Kidney epithelial cell (primary cell): ENCODE measurements around the gene FCMR. TPM values are rescaled to one million over a fixed set of nuclear protein-coding genes. Genes with fewer than 3 reads are reported as not detected.

ENCODE experiments used
- DNase-seq: peaks from one replicate; pipeline ENCODE4 v3.0.0-alpha.2; 2010; ENCODE audit warnings: low read depth
- H3K27me3 ChIP-seq: 2 replicates; pipeline ENCODE4 v1.6.0; 2011; ENCODE audit warnings: low read length; ENCODE audit not compliant: control insufficient read depth, insufficient read depth
- H3K36me3 ChIP-seq: 2 replicates; pipeline ENCODE4 v1.5.1; 2011; ENCODE audit warnings: low read length; ENCODE audit not compliant: control insufficient read depth, insufficient read depth
- H3K4me3 ChIP-seq: 2 replicates; pipeline ENCODE4 v1.5.1; 2011; ENCODE audit warnings: low read depth, mild to moderate bottlenecking, control low read depth, low read length
- CTCF ChIP-seq: IDR thresholded peaks from 2 replicates; pipeline ENCODE4 v1.5.1; 2011; ENCODE audit warnings: mild to moderate bottlenecking, moderate library complexity, low read length, control low read depth, inconsistent platforms; ENCODE audit not compliant: insufficient read depth, poor library complexity, severe bottlenecking
- total RNA-seq: library from RNA; depleted of rRNA; stranded (reverse); fragments of >200 nt; gene quantifications from 2 replicates; pipeline ENCODE4 v1.2.3, GENCODE V29; 2015

The FCMR gene
- total RNA-seq, 1 donor from 2014 or later: 0.71 TPM

- Histone ChIP-seq H3K36me3 (no peaks in the 10 kb centered on the region), H3K27me3 (no peaks in the 10 kb centered on the region), H3K4me3 (no peak within 1 kb of the TSS)
- DNase-seq: no peak
- no peak for TF ChIP-seq CTCF
Observed at GRCh38 chr1:206897175-206897574, 24.6 kb downstream of the FCMR start, which contains the start of gene IL24. IL24 (plus strand) TSS chr1:206897443; CDS start chr1:206897833, 390 bp downstream.

GRCh38 chr1:206896261-206896660, 25.5 kb downstream of the FCMR start:
- no peak overlapping the region for H3K4me3 ChIP-seq
- no peaks in the 10 kb centered on the region for H3K36me3 ChIP-seq
- no peak for TF ChIP-seq CTCF
- DNase-seq: no peak
- no peaks in the 10 kb centered on the region for H3K27me3 ChIP-seq

GRCh38 chr1:206895837-206896242, 25.9 kb downstream of the FCMR start:
- TF ChIP-seq CTCF: no peak
- H3K36me3 ChIP-seq: no peaks in the 10 kb centered on the region
- H3K27me3 ChIP-seq: no peaks in the 10 kb centered on the region
- no peak overlapping the region for H3K4me3 ChIP-seq
- DNase-seq: no peak

GRCh38 chr1:206895325-206895724, 26.4 kb downstream of the FCMR start:
- DNase-seq: no peak
- Histone ChIP-seq H3K27me3 (no peaks in the 10 kb centered on the region), H3K4me3 (no peak overlapping the region), H3K36me3 (no peaks in the 10 kb centered on the region)
- TF ChIP-seq CTCF: no peak

GRCh38 chr1:206893380-206893779, 28.4 kb downstream of the FCMR start:
- no peak for DNase-seq
- H3K27me3 ChIP-seq: no peaks in the 10 kb centered on the region

More at GRCh38 chr1:206893380-206893779, 28.4 kb downstream of the FCMR start:
- no peak overlapping the region for H3K4me3 ChIP-seq
- no peaks in the 10 kb centered on the region for H3K36me3 ChIP-seq
- no peak for TF ChIP-seq CTCF
